Measurements from ENCODE around the gene C20orf204.

C20orf204 gene

DNA sequence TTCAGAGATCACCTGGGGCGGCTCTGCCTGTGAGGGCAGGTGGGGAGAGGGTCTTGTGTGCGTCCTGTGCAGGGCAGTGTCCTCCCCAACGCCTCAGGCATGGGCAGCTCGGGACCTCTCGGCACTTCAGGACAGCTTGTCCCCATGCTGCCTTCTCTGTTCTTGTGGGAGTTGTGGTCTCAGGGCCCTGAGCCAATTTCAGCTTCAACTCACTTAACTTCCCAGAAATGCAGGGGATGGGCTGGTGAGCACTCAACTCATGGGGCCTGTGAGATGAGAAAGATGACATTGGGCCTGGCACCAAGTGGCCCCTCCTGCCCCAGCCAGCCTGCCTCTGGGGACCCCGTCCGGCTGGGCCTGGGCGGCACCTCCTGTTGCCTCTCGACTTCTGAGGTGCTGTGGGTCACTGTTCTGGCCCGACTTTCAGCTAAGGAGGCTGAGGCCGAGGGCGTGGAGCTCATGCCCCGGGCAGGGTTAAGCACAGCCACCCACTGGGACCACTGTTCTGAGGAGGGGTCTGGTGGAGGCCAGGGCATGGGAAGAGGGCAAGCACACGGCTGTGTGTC, 36.6 kb downstream of the C20orf204 start:
- DNase-seq, result no peak

DNA sequence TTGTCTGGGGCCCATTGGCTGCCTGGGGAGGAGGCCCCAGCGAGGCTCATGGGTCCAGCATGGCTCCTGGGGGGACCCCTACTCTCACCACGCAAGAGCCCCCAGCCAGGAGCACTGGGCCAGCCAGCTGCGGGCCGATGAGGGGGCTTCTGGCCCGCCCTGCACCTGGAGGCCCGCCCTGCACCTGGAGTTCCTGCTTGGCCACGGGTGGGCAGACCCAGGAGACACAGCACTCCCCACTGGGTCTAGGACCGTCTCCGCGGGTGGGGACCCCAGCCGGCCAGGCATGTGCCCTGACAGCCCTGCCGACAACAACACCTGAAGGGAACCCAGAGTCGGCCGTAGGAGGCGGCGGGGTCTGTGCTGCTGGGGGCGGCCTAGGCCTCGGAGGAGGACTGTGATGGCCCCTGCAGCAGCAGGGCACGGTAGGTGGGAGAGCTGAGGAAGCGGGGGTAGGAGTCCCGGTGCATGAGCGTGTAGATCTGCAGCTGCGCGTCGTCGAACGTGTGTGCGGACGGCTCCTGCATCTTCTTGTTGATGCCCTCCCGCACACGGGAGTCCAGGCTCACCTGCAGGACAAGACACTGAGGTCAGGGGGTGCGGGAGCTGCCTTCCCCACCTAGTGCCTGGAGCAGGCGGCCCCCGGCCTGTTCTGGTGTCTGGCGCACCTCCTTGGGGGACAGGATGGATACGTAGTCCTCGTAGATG, 37.6 kb downstream of the C20orf204 start:
- DNase-seq, result no peak

GRCh38 chr20:64074184-64074789, 38.3 kb downstream of the C20orf204 start:
- no peak for DNase-seq

GRCh38 chr20:64074963-64075362, 39.0 kb downstream of the C20orf204 start:
- no peak for DNase-seq

GRCh38 chr20:64075556-64075955, 39.6 kb downstream of the C20orf204 start:
- no peak for DNase-seq

DNA sequence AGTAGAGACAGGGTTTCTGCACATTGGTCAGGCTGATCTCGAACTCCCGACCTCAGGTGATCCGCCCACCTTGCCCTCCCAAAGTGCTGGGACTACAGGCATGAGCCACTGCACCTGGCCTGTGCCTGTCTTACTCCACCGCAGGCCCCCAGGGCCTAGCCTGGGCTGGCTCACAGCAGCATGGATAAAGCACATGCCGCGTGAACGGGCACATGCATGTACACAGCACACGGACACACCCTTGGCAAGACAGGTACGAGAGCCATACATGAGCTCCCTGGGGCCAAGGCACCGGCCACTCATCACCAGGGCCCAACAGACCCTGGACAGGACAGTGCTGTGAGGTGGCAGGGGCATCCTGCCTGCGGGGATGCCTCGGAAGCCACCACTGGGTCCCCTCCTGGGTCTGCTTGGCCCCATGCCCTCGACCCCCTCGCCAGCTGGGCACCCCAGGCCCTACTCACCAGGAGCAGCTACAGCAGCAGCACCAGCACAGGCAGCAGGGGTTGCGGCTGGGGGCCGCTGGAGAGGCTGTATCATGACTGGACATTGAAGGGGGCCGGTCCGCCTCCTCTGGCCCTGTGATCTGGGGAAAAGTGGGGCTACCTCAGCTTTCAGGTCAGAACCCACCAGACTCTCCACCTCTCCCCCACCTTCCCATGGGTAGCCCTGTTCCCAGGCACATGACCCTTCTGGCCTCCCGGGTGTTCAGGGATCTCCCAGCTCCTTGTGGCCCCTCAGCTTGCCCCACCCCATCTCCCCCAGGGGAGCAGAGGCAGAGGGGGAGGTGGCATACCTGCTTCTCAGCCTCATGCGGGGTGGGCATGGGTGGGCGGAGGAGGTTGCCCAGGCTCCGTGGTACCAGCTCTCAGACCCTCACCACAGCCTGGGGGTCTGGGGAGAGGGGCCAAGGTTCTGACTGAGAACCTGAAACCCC, 40.3 kb downstream of the C20orf204 start:
- no peak for DNase-seq

DNA sequence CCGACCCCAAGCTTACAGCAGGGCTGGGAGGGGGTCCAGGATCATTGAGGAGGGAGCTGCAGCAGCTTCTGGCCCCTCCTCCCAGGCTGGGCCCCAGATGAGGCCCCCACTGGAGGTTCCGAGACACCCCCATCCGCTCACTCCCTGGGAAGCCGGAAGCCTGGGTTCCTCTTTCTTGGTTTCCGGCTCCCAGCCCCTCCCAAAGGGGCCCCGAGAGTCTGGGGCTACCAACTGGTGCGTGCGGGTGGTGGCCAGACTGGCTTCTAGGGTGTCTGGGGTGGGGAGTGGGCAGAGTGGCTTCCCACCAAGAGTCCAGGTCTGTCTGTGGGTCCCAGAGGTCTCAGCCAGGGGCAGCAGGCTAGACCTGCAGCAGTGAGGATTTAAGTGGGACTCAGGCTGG, 41.1 kb downstream of the C20orf204 start:
- DNase-seq, result no peak

- DNase-seq, result no peak
Measured at GRCh38 chr20:64077541-64077875, 41.5 kb downstream of the C20orf204 start.

- no peak for DNase-seq
Measured at GRCh38 chr20:64077876-64078551, 42.0 kb downstream of the C20orf204 start.

- no peak for DNase-seq
Measured at GRCh38 chr20:64078934-64079272, 42.9 kb downstream of the C20orf204 start.

DNA sequence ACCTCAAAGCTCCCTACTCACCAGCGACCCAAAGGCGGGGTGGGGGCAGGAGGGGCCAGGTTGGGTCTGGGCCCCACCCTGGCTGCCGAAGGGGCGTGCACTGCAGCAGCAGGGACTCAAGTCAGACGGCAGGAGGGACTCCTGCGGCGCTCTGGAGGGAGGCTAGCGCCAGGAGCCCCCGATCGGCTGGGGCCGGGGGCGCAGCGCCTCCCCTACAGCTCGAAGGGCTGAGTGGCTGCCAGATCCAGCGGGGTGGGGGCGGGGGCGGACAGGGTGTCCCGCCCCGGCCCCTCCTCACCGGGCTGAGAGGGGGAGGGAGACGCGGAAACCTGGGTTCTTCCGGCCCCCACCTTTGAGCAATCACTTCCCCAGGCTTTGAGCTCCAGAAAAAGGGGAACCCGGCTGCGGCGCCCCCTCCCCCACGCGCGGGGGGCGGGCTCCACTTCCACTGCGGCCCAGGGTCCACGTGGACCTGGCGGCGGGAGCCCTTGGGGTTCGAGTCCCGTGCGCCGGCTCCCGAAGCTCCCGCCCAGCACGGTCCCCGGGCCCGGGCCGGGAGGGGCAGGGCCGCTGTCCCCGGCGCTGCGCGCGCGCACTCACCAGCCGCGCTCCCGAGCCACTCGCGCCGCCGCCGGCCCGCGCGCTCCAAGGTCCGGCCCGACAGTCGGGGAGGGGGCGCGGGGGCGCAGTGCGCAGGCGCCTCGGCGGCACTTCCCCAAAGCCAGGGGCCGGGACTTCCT, 43.5 kb downstream of the C20orf204 start, which contains the start of gene RGS19:
RGS19 (minus strand) TSS at position 246 of the 740 bp plus-strand sequence. CDS start 2,632 bp downstream, outside the sequence.
- peak; percentile 69 for DNase-seq

DNA sequence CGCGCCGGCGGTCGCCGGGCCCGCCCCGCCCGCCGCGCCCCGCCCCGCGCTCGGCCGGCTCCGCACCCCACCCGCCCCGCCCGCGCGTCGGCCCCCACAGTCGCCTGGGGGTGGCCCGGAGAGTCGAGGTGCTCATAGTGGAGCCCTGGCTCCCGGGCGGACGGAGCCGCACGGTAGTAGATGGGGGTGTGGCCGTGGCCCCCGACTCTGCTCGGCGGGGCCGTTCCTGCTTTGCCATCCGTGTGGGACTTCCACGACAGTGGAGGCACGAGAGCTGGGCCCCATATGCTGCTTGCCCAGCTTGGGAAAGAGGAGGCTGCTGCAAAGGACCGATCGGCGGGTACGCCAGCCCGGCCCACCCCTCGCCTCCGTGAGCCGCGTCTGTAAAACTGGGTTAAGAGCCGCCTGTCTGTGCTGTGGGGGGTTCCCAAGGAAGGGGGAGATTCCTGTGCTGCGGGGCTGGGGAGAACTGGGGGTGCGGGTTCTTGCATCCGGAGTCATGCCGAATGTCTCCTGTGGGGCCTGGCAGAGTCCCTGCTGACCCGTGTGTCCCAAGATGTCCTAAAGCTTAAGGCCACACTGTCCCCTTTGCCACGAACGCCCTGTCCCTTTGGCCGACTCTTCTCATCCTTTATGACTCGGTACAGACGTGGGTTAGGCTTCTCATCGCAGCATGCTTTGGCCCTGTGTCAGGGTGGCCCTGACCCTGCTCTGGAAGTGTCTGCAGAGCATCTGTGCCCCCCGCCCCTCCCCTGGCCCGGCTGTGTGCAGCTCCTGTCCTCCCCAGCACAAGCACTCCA, 44.2 kb downstream of the C20orf204 start, which contains the start of gene OPRL1:
OPRL1 (plus strand) TSS at position 70 of the 800 bp plus-strand sequence. CDS start 12,639 bp downstream, outside the sequence.
- DNase-seq, result no peak

GRCh38 chr20:64080813-64081623, 45.0 kb downstream of the C20orf204 start:
- DNase-seq, result no peak

DNA sequence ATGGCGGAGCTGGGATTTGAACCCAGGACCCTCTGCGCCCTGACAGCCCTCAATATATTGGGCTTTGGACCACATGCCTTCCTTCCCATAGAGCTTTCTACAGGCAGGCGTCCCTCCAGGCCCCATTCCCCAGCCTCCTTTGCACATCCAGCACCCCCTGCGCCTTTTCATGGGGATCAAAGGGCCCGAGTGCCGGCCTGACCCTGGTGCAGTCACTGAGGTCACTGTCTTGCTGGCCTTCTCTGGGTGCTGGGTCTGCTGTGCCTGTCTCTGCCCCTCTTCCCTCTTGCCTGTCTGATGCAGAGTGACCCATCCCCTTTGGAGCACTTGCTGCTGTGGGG, 45.6 kb downstream of the C20orf204 start:
- no peak for DNase-seq

DNA sequence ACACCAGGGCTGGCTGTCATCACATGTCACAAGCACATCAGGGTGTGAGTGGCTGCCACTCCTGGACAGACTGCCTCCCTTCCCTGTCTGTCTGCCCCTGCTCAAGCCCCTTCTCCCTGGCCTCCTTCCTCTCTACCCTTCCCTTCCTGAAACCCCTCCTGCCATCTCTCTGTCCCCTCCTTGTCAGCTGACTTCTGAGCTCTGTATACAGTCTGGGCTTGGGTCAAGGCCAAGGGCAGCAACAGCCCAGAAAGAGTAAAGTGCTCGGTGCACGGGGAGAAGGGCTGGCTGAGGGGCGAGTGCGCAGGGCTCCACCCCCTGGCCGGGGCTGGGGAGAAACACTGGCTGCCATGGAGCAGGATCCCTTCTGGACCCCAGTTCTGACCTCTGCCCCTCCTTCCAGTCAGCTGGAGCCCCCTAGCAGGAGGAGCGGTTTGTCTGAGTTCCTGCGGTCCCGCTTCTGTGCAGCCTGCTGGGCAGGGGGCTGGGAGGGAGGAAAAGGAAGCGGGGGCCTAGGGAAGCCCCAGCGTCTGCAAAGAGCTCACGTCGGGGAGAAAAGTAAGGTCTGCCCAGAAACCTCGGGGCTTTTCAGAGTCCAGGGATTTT, 46.2 kb downstream of the C20orf204 start:
- DNase-seq, result no peak

DNA sequence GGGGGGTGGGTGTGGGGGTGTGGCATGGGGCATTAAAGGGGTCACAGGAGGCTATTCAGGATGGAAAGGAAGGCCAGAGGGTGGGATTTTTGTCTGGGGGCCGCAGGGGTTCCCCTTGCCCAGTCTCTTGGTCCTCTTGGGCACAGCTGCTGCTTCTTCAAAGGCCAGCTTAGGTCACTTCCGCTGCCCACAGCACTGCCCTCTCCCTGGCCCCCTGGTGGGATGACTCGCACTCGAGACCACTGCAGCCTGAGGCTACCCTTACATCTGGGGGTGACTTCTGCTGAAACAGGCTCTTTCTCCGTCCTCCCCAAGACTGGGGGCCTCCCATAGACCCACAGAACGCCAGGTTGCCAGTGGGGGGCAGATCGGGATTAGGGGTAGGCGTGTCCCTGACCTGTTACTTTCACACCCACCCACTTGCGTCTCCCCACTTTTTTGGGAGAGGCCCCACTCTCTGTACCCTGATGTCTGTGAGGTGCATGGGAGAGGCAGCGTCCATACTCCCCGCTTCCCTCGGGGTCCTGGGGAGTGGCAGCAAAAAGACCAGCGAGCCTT, 46.9 kb downstream of the C20orf204 start:
- DNase-seq, result no peak

- DNase-seq, result peak; percentile 69
Measured at GRCh38 chr20:64083378-64083803, 47.4 kb downstream of the C20orf204 start.

- no peak for DNase-seq
Measured at GRCh38 chr20:64083804-64084684, 48.1 kb downstream of the C20orf204 start, which contains the start of gene LKAAEAR1. Gene LKAAEAR1 (minus strand): TSS chr20:64084398. CDS start chr20:64084219, 179 bp downstream.

Measured in stimulated activated CD4-positive, alpha-beta T cell treated with anti-CD3 and anti-CD28 coated beads, Interleukin-12 subunit alpha, Interleukin-12 subunit beta, amount 100 ng/mL, for 4 hours (primary cell).